Choroid plexus epithelial cell (primary cell): ENCODE data around the gene PIGH.

ENCODE experiments used
- DNase-seq: peaks from one replicate; pipeline ENCODE4 v3.0.0-alpha.2; 2010; ENCODE audit warnings: low read depth
- H3K4me3 ChIP-seq: 2 replicates; pipeline ENCODE4 v1.5.1; 2011; ENCODE audit warnings: low read depth, mild to moderate bottlenecking, control low read depth, low read length, moderate library complexity
- CTCF ChIP-seq: conservative IDR thresholded peaks from 2 replicates; pipeline ENCODE4 v1.5.1; 2011; ENCODE audit warnings: low read depth, mild to moderate bottlenecking, control low read depth, inconsistent platforms, low read length, moderate library complexity

Gene PIGH

DNA sequence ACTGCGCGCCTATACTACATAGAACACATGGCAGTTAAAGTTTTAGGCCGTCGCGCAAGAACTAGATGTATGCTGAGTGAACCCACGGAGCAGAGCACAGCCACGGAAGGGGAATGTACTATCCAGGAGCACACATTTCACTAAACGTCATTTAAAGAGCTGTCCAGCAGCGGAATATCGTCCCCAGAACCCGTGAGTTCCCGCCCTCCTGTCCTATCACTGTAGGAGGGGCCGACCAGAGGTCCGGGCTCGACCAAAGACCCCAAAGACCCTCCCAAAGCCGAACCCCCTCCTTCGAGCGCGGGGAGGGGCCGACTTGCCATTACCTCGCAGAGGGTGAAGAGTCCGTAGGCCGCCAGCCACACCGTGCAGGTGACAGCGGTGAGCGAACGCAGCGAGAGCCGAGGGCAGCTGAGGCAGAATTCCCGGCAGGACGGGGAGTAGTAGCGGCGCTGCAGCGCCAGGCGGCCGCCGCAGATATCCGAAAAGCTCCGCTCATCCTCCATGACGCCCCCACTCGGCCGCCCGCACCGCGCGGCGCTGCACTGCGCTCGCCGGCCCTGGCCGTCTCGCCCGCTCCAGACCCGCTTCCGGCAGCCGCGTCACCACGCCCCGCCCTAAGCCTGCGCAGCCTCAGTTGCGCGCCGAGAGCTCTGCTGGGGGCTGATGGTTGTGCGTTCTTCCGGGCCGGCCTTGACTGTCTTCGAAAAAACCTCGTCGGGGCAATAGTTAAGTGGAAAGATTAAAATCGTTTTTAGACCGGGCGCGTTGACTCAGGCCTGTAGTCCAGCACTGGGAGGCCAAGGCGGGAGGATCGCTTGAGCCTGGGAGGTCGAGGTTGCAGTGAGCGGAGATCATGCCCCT, at the start of gene PIGH:
TSS of gene PIGH (minus strand) at position 571 of the 864 bp plus-strand sequence. CDS start at position 506, 65 bp downstream.
- DNase-seq, result peak; percentile 89
- peak; percentile 52 for TF ChIP-seq CTCF
- H3K4me3 ChIP-seq, result peak within 1 kb of the TSS; percentile 95

- DNase-seq, result no peak
- TF ChIP-seq CTCF, result no peak
- no peak overlapping the region for H3K4me3 ChIP-seq
These were observed 46.1 kb upstream of the PIGH start for GRCh38 chr14:67646131-67646530.

DNA sequence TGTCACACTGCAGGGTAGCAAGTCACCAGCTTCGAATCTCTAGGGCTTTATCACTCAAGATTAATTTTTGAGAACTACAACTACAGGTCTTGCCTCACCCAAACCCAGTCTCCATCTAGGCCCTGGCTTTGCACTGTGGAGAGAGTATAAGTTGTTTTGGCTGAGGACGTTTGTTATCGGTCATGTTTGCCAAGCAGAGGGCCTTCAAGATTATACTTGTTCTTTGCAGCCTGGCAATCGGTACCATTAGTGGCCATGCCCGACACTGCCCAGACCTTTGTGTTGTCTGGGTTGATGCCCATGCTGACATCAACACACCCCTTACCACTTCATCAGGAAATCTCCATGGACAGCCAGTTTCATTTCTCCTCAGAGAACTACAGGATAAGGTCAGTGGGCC, 45.3 kb upstream of the PIGH start:
- no peak overlapping the region for H3K4me3 ChIP-seq
- no peak for TF ChIP-seq CTCF
- no peak for DNase-seq

- no peak overlapping the region for H3K4me3 ChIP-seq
- TF ChIP-seq CTCF, result no peak
These were observed 44.4 kb upstream of the PIGH start for GRCh38 chr14:67644428-67644827.

GRCh38 chr14:67643713-67644112, 43.6 kb upstream of the PIGH start:
- no peak for DNase-seq
- H3K4me3 ChIP-seq, result no peak overlapping the region
- no peak for TF ChIP-seq CTCF

More at GRCh38 chr14:67644428-67644827, 44.4 kb upstream of the PIGH start:
- DNase-seq, result peak; percentile 67

DNA sequence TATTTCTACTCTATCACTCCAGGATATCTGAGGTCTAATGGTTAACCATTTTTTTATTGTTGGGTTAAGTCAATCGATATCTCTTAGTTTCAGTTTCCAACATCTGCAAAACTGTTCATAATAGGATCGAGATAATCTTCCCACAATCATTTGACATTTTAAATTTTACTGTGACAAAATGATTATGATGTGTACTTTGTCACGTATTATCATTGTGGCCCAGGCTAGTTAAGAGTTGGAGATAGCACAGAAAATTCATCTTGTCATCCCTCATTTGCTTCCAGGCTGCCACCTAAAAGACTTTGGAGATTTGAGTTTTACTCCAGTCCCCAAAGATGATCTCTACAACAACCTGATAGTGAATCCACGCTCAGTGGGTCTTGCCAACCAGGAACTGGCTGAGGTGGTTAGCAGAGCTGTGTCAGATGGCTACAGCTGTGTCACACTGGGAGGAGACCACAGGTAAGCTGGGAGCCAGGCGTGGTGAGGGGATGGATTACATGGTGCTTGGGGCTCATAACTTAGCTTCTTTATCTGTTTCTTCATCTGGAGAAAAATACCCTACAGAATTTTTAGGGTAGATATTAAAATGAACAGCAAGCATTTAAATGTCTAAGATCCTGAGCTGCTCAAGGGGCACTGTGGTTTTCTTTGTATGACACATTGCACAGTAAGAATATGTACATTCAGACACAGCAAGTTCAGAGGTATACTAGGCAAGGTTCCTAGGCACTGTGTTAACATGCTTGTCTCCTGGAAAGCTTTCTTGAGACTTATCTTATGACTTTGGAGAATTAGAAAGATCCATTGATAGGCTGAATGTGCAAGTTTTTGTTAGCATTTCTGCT, 42.1 kb upstream of the PIGH start:
- no peak for DNase-seq
- no peak for TF ChIP-seq CTCF
- no peak overlapping the region for H3K4me3 ChIP-seq
